NB4 (cell line): ENCODE data around the gene HTR3A.

Experiments
- CTCF ChIP-seq: IDR thresholded peaks from one replicate; pipeline ENCODE4 v1.5.1; 2012; ENCODE audit warnings: low read depth, low read length
- MYC ChIP-seq: IDR thresholded peaks from 2 replicates; pipeline ENCODE4 v1.6.1; 2011; ENCODE audit warnings: low read depth, low read length
- POLR2A ChIP-seq: IDR thresholded peaks from 2 replicates; pipeline ENCODE4 v1.6.1; 2011; ENCODE audit warnings: mild to moderate bottlenecking; ENCODE audit not compliant: insufficient read length; ENCODE audit errors: extremely low read depth
- TF ChIP-seq, protein P1 (sequence below): IDR thresholded peaks from 2 replicates; pipeline ENCODE4 v1.6.1; 2011; ENCODE audit warnings: low read depth, low read length

GRCh38 chr11:114031246-114031966, 56.5 kb downstream of the HTR3A start:
- TF ChIP-seq CTCF (no peak), POLR2A (no peak), MYC (no peak)
- TF ChIP-seq, protein P1, sequence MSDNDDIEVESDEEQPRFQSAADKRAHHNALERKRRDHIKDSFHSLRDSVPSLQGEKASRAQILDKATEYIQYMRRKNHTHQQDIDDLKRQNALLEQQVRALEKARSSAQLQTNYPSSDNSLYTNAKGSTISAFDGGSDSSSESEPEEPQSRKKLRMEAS = no peak
